Stomach (tissue), 9 donors: ENCODE data around the gene FBF1. TPM values are rescaled to one million over a fixed set of nuclear protein-coding genes. Genes with fewer than 3 reads are reported as not detected.

Source experiments
- DNase-seq, 2 donors: peaks; one replicate each; pipeline versions ENCODE4 v3.0.0 to v3.0.0-alpha.2; 2013 to 2019
- H3K27ac ChIP-seq, 5 donors: fragments of 200-600 bp in 4 of 5; sonication (generic) in 4 of 5; one replicate each; pipeline ENCODE4 v1.5.1; 2013 to 2019; ENCODE audit warnings: mild to moderate bottlenecking in 1 of 5, moderate library complexity in 1 of 5
- H3K27me3 ChIP-seq, 3 donors: fragments of 200-600 bp; sonication (generic); one replicate each; pipeline ENCODE4 v1.5.1; 2017 to 2019; ENCODE audit warnings: mixed run types in 1 of 3
- H3K36me3 ChIP-seq, 4 donors: fragments of 200-600 bp; sonication (generic); 1 replicate in 3 of 4; 2 replicates in 1 of 4; pipeline ENCODE4 v1.5.1; 2016 to 2019
- H3K4me1 ChIP-seq, 4 donors: fragments of 200-600 bp; sonication (generic); one replicate each; pipeline ENCODE4 v1.5.1; 2016 to 2019
- H3K4me3 ChIP-seq, 4 donors: fragments of 200-600 bp; sonication (generic) in 3 of 4; one replicate each; pipeline ENCODE4 v1.5.1; 2016 to 2019; ENCODE audit warnings: mild to moderate bottlenecking in 1 of 4
- H3K9me3 ChIP-seq, 4 donors: fragments of 200-600 bp; sonication (generic); one replicate each; pipeline ENCODE4 v1.5.1; 2016 to 2019
- CTCF ChIP-seq, 7 experiments: fragments of 450-650 bp in 4 of 7; fragments of 200-600 bp in 3 of 7; sonication (generic) in 3 of 7; IDR thresholded peaks; one replicate each; pipeline ENCODE4 v1.5.1; 2016 to 2019; ENCODE audit warnings: antibody characterized with exemption in 7 of 7, control low read depth in 2 of 7, mild to moderate bottlenecking in 1 of 7
- POLR2A ChIP-seq, 4 donors: fragments of 450-650 bp; IDR thresholded peaks; one replicate each; pipeline ENCODE4 v1.6.1; 2016; ENCODE audit warnings: antibody characterized with exemption in 4 of 4, control low read depth in 2 of 4, mild to moderate bottlenecking in 1 of 4, moderate library complexity in 1 of 4
- POLR2AphosphoS5 ChIP-seq, 3 donors: sonication (generic); formaldehyde crosslinking; IDR thresholded peaks; one replicate each; pipeline ENCODE4 v1.6.1; 2016; ENCODE audit warnings: antibody characterized with exemption in 3 of 3
- WGBS, 5 donors: extraction: QIAGEN DNeasy Blood & Tissue Kit in 3 of 5; methylation state at CpG; one replicate each; pipeline versions ENCODE4 v1.1.5 to v1.1.7; 2013 to 2018; 5-methylcytosine and 5-hydroxymethylcytosine counted together
- intact Hi-C: fragments of 100-400 bp; cut with DNase I; formaldehyde crosslinking; loops from one replicate; pipeline ENCODE4 v1.15.1; 2023; ENCODE audit warnings: low total_unique reads
- polyA plus RNA-seq, 3 donors: library from polyadenylated mRNA; stranded (reverse); fragments of 200-250 nt; gene quantifications; one replicate each; pipeline ENCODE4 v1.2.3, GENCODE V29; 2013
- total RNA-seq, 5 donors: library from RNA; depleted of rRNA; stranded (reverse); fragments of >200 nt; gene quantifications; one replicate each; pipeline versions ENCODE4 v1.1.0 to v1.2.3, GENCODE V29; 2014 to 2016
- donor health status: healthy with polysubstance abuse.
- donor health status: Bipolar disorder and iron deficiency.
- donor health status: healthy.

The FBF1 gene
- total and polyA plus RNA-seq, 8 donors = 1.7 to 21.7 (median 10.4) TPM

GRCh38 chr17:75864448-75864871 lies 76.4 kb downstream of the FBF1 start:
- peak overlapping the region; percentile 19 to 80 (median 71) for H3K27ac ChIP-seq
- H3K4me3 ChIP-seq = no peak overlapping the region
- H3K4me1 ChIP-seq = peaks cover 6 to 38% (median 30%) of the 10 kb centered on the region in 4 donors
- H3K27me3 ChIP-seq = no peaks in the 10 kb centered on the region
- DNase-seq = peak; percentile 53 to 93
- 23 to 57% (median 47%) methylated on average over 8 of the region's 8 CpGs for WGBS, 5 donors
- intact Hi-C loops = no loop called here
- no peak for TF ChIP-seq POLR2A (IDR thresholded peaks at IDR 0.05)
- TF ChIP-seq POLR2AphosphoS5 (IDR thresholded peaks at IDR 0.05) = peak; percentile 43 to 75 (median 73)
- H3K9me3 ChIP-seq = no peaks in the 10 kb centered on the region
- H3K36me3 ChIP-seq = no peaks in the 10 kb centered on the region

- no peak for DNase-seq
- intact Hi-C loops = no loop called here
- WGBS, 5 donors = 71 to 83% (median 79%) methylated on average over 9 of the region's 9 CpGs
Observed at GRCh38 chr17:75861927-75862317, 78.9 kb downstream of the FBF1 start.

More at GRCh38 chr17:75861927-75862317, 78.9 kb downstream of the FBF1 start:
- H3K36me3 ChIP-seq = no peaks in the 10 kb centered on the region
- no peak overlapping the region for H3K4me3 ChIP-seq
- H3K27ac ChIP-seq = peak overlapping the region in 4 of 5 donors; percentile 7 to 64 (median 38)
- peak in 2 of 3 donors; percentile 36 to 45 for TF ChIP-seq POLR2AphosphoS5 (IDR thresholded peaks at IDR 0.05)
- no peak for TF ChIP-seq CTCF (IDR thresholded peaks at IDR 0.05)
- H3K4me1 ChIP-seq = peaks cover 5 to 47% (median 19%) of the 10 kb centered on the region in 4 donors
- H3K27me3 ChIP-seq = no peaks in the 10 kb centered on the region
- H3K9me3 ChIP-seq = no peaks in the 10 kb centered on the region

Other genes starting within 250 kb of the FBF1 start
- 100 to 1,000 TPM in 4 of 5 donors, 10 to 100 TPM in 1; 66.8 to 137 (median 132) TPM for gene ITGB4, start 219.6 kb downstream of the FBF1 start, total RNA-seq
- 10 to 100 TPM; 33.6 to 66.1 (median 60.3) TPM for gene ITGB4, start 219.6 kb downstream of the FBF1 start, polyA plus RNA-seq
- 10 to 100 TPM in 4 of 5 donors, 1 to 10 TPM in 1; 7.6 to 57.1 (median 27.5) TPM for gene GALK1, start 175.8 kb downstream of the FBF1 start, total RNA-seq
- gene GALK1, start 175.8 kb downstream of the FBF1 start, polyA plus RNA-seq = 10 to 100 TPM; 32.7 to 41.0 (median 40.6) TPM
- gene UNK, start 156.2 kb downstream of the FBF1 start, total RNA-seq = 100 to 1,000 TPM in 1 of 5 donors, 10 to 100 TPM in 3, 1 to 10 TPM in 1; 3.5 to 102 (median 33.0) TPM
- 10 to 100 TPM; 13.5 to 17.3 (median 15.1) TPM for gene UNK, start 156.2 kb downstream of the FBF1 start, polyA plus RNA-seq
- gene UNC13D, start 96.6 kb downstream of the FBF1 start, total RNA-seq = 10 to 100 TPM in 4 of 5 donors, 1 to 10 TPM in 1; 9.0 to 45.5 (median 25.5) TPM
- 10 to 100 TPM in 2 of 3 donors, 1 to 10 TPM in 1; 6.4 to 18.5 (median 17.9) TPM for gene UNC13D, start 96.6 kb downstream of the FBF1 start, polyA plus RNA-seq
- 100 to 1,000 TPM in 1 of 5 donors, 10 to 100 TPM in 4; 28.6 to 122 (median 46.1) TPM for gene WBP2, start 85.7 kb downstream of the FBF1 start, total RNA-seq
- gene WBP2, start 85.7 kb downstream of the FBF1 start, polyA plus RNA-seq = 100 to 1,000 TPM in 1 of 3 donors, 10 to 100 TPM in 2; 87.3 to 104 (median 98.6) TPM
- gene TRIM47, start 62.5 kb downstream of the FBF1 start, total RNA-seq = 10 to 100 TPM in 4 of 5 donors, 1 to 10 TPM in 1; 3.5 to 40.4 (median 11.9) TPM
- 10 to 100 TPM; 24.2 to 34.7 (median 28.4) TPM for gene TRIM47, start 62.5 kb downstream of the FBF1 start, polyA plus RNA-seq
- 10 to 100 TPM in 3 of 5 donors, 1 to 10 TPM in 1, not detected in 1; 9.2 to 26.6 (median 16.9) TPM for gene TRIM65, start 44.1 kb downstream of the FBF1 start, total RNA-seq
- 10 to 100 TPM in 1 of 3 donors, 1 to 10 TPM in 2; 8.1 to 10.6 (median 9.5) TPM for gene TRIM65, start 44.1 kb downstream of the FBF1 start, polyA plus RNA-seq
- gene MRPL38, start 36.2 kb downstream of the FBF1 start, total RNA-seq = 100 to 1,000 TPM in 1 of 5 donors, 10 to 100 TPM in 3, 1 to 10 TPM in 1; 9.3 to 244 (median 29.9) TPM
- gene MRPL38, start 36.2 kb downstream of the FBF1 start, polyA plus RNA-seq = 10 to 100 TPM; 54.2 to 89.2 (median 73.9) TPM
- gene ACOX1, start 38.1 kb upstream of the FBF1 start, total RNA-seq = 100 to 1,000 TPM in 1 of 5 donors, 10 to 100 TPM in 4; 28.1 to 133 (median 71.8) TPM
- gene ACOX1, start 38.1 kb upstream of the FBF1 start, polyA plus RNA-seq = 10 to 100 TPM; 11.9 to 26.5 (median 20.6) TPM
- gene TEN1, start 38.2 kb upstream of the FBF1 start, total RNA-seq = 100 to 1,000 TPM in 1 of 5 donors, 10 to 100 TPM in 3, not detected in 1; 14.2 to 121 (median 19.3) TPM
- 10 to 100 TPM; 37.1 to 66.6 (median 52.4) TPM for gene TEN1, start 38.2 kb upstream of the FBF1 start, polyA plus RNA-seq
- 10 to 100 TPM in 1 of 5 donors, 1 to 10 TPM in 3, not detected in 1; 3.1 to 20.4 (median 7.3) TPM for gene CDK3, start 59.8 kb upstream of the FBF1 start, total RNA-seq
- gene CDK3, start 59.8 kb upstream of the FBF1 start, polyA plus RNA-seq = 10 to 100 TPM in 1 of 3 donors, 1 to 10 TPM in 2; 7.3 to 17.2 (median 8.2) TPM
- 10 to 100 TPM in 2 of 5 donors, 1 to 10 TPM in 3; 1.2 to 89.8 (median 9.7) TPM for gene EVPL, start 86.3 kb upstream of the FBF1 start, total RNA-seq
- gene EVPL, start 86.3 kb upstream of the FBF1 start, polyA plus RNA-seq = 100 to 1,000 TPM in 1 of 3 donors, 1 to 10 TPM in 2; 1.8 to 105 (median 8.2) TPM
- 10 to 100 TPM; 24.6 to 49.8 (median 47.8) TPM for gene SRP68, start 131.5 kb upstream of the FBF1 start, total RNA-seq
- gene SRP68, start 131.5 kb upstream of the FBF1 start, polyA plus RNA-seq = 10 to 100 TPM; 36.9 to 46.4 (median 39.3) TPM
- not detected for gene GALR2, start 133.7 kb upstream of the FBF1 start, total RNA-seq
- gene GALR2, start 133.7 kb upstream of the FBF1 start, polyA plus RNA-seq = under 1 TPM in 1 of 3 donors, not detected in 2; 0.48 TPM
- not detected for gene ZACN, start 138.1 kb upstream of the FBF1 start, total RNA-seq
- 1 to 10 TPM in 2 of 3 donors, under 1 TPM in 1; 1.00 to 1.9 (median 1.4) TPM for gene ZACN, start 138.1 kb upstream of the FBF1 start, polyA plus RNA-seq
- 100 to 1,000 TPM in 2 of 5 donors, 10 to 100 TPM in 3; 65.7 to 280 (median 80.3) TPM for gene EXOC7, start 162.7 kb upstream of the FBF1 start, total RNA-seq
- gene EXOC7, start 162.7 kb upstream of the FBF1 start, polyA plus RNA-seq = 10 to 100 TPM; 31.8 to 47.2 (median 33.2) TPM
- 1 to 10 TPM in 3 of 5 donors, not detected in 2; 1.3 to 6.7 (median 4.5) TPM for gene FOXJ1, start 200.2 kb upstream of the FBF1 start, total RNA-seq
- under 1 TPM in 2 of 3 donors, not detected in 1; 0.12 to 0.25 TPM for gene FOXJ1, start 200.2 kb upstream of the FBF1 start, polyA plus RNA-seq